Lung (tissue), 12 donors: Measurements from ENCODE around the gene GFOD2. TPM values are rescaled to one million over a fixed set of nuclear protein-coding genes. Genes with fewer than 3 reads are reported as not detected.

Experiments used
- ATAC-seq: fragments of 200-7000 bp; cut with Tn5 transposase; one replicate; pipeline ENCODE4 v1.9.1; 2020; ENCODE audit warnings: moderate number of reproducible peaks; ENCODE audit not compliant: insufficient read depth, low FRiP score
- DNase-seq, 3 donors: peaks; one replicate each; pipeline ENCODE4 v3.0.0-alpha.2; 2013 to 2017
- H3K27ac ChIP-seq, 2 donors: one replicate each; pipeline ENCODE4 v1.5.1; 2013; ENCODE audit warnings: mild to moderate bottlenecking in 2 of 2, moderate library complexity in 2 of 2, control low read depth in 1 of 2, inconsistent platforms in 1 of 2, low read depth in 1 of 2, low read length in 1 of 2
- H3K27me3 ChIP-seq, 3 donors: one replicate each; pipeline ENCODE4 v1.5.1; 2013; ENCODE audit warnings: low read length in 2 of 3; ENCODE audit not compliant: control insufficient read depth in 3 of 3, insufficient read depth in 3 of 3
- H3K36me3 ChIP-seq, 4 donors: one replicate each; pipeline ENCODE4 v1.5.1; 2013; ENCODE audit warnings: low read length in 4 of 4, mild to moderate bottlenecking in 1 of 4, moderate library complexity in 1 of 4; ENCODE audit not compliant: control insufficient read depth in 4 of 4, insufficient read depth in 4 of 4
- H3K4me1 ChIP-seq, 5 donors: one replicate each; pipeline ENCODE4 v1.5.1; 2013; ENCODE audit warnings: low read length in 5 of 5, mild to moderate bottlenecking in 2 of 5, moderate library complexity in 1 of 5; ENCODE audit not compliant: control insufficient read depth in 5 of 5, insufficient read depth in 5 of 5
- H3K4me3 ChIP-seq: one replicate; pipeline ENCODE4 v1.5.1; 2013; ENCODE audit warnings: mild to moderate bottlenecking, control low read depth, moderate library complexity
- H3K9ac ChIP-seq, 2 donors: one replicate each; pipeline ENCODE4 v1.5.1; 2013; ENCODE audit warnings: low read length in 2 of 2, control low read depth in 1 of 2; ENCODE audit not compliant: insufficient read depth in 1 of 2
- H3K9me3 ChIP-seq, 4 donors: one replicate each; pipeline ENCODE4 v1.5.1; 2013; ENCODE audit warnings: low read length in 3 of 4, mild to moderate bottlenecking in 1 of 4, moderate library complexity in 1 of 4; ENCODE audit not compliant: control insufficient read depth in 4 of 4, insufficient read depth in 3 of 4
- CTCF ChIP-seq: IDR thresholded peaks from 2 replicates; pipeline ENCODE4 v1.5.1; 2012; ENCODE audit warnings: mild to moderate bottlenecking; ENCODE audit errors: control extremely low read depth, extremely low read depth
- WGBS, 2 donors: extraction: QIAGEN DNeasy Blood & Tissue Kit; methylation state at CpG; one replicate each; pipeline ENCODE4 v1.1.7; 2013; 5-methylcytosine and 5-hydroxymethylcytosine counted together
- polyA plus RNA-seq, 2 donors: library from polyadenylated mRNA; stranded (reverse); fragments of 200-250 nt; gene quantifications; one replicate each; pipeline ENCODE4 v1.2.1, GENCODE V29; 2013
- total RNA-seq, 2 donors: library from RNA; depleted of rRNA in 1 of 2; stranded (reverse); fragments of >200 nt in 1 of 2; gene quantifications; one replicate each; pipeline ENCODE4 v1.2.1, GENCODE V29; 2014 to 2021
- donor health status: control.
- donor health status: control.
- donor health status: Bipolar disorder and iron deficiency.
- donor health status: healthy.
- donor health status: DM: yes; HTN: yes; CAD: no.

Gene GFOD2
- total and polyA plus RNA-seq, 4 donors: 10.1 to 26.3 (median 16.1) TPM

- ATAC-seq (no peak), DNase-seq (no peak)
- H3K4me3 ChIP-seq: no peak overlapping the region
- WGBS, 2 donors: 71 to 84% methylated on average over 8 of the region's 8 CpGs
- no peaks in the 10 kb centered on the region for H3K9me3 ChIP-seq
- H3K36me3 ChIP-seq: peaks cover 0 to 18% (median 1%) of the 10 kb centered on the region in 4 donors
- H3K9ac ChIP-seq: no peak overlapping the region
- no peak overlapping the region for H3K27ac ChIP-seq
- peaks cover 0 to 21% (median 17%) of the 10 kb centered on the region in 5 donors for H3K4me1 ChIP-seq
- no peaks in the 10 kb centered on the region for H3K27me3 ChIP-seq
- TF ChIP-seq CTCF: no peak
Observed at GRCh38 chr16:67676939-67677338, 42.2 kb downstream of the GFOD2 start.

GRCh38 chr16:67676516-67676915, 42.6 kb downstream of the GFOD2 start:
- H3K4me1 ChIP-seq: peaks cover 0 to 21% (median 17%) of the 10 kb centered on the region in 5 donors

GRCh38 chr16:67675999-67676398, 43.1 kb downstream of the GFOD2 start:
- 96 to 98% methylated on average over 7 of the region's 7 CpGs for whole genome bisulfite sequencing, 2 donors
- H3K4me3 ChIP-seq: no peak overlapping the region
- peaks cover 0 to 15% (median 1%) of the 10 kb centered on the region in 4 donors for H3K36me3 ChIP-seq
- DNase-seq: no peak
- H3K4me1 ChIP-seq: peaks cover 0 to 20% (median 17%) of the 10 kb centered on the region in 5 donors
- TF ChIP-seq CTCF: no peak
- H3K27ac ChIP-seq: peak overlapping the region in 1 of 2 donors; percentile 7
- H3K9ac ChIP-seq: no peak overlapping the region
- no peaks in the 10 kb centered on the region for H3K9me3 ChIP-seq
- H3K27me3 ChIP-seq: no peaks in the 10 kb centered on the region
- no peak for ATAC-seq

More at GRCh38 chr16:67676516-67676915, 42.6 kb downstream of the GFOD2 start:
- no peak overlapping the region for H3K9ac ChIP-seq
- 57 to 63% methylated on average over 4 of the region's 4 CpGs for WGBS, 2 donors
- H3K4me3 ChIP-seq: no peak overlapping the region
- no peak overlapping the region for H3K27ac ChIP-seq
- ATAC-seq: no peak
- no peaks in the 10 kb centered on the region for H3K27me3 ChIP-seq
- H3K36me3 ChIP-seq: peaks cover 0 to 16% (median 1%) of the 10 kb centered on the region in 4 donors
- no peaks in the 10 kb centered on the region for H3K9me3 ChIP-seq
- TF ChIP-seq CTCF: no peak
- no peak for DNase-seq

GRCh38 chr16:67675579-67675935, 43.6 kb downstream of the GFOD2 start:
- no peak for TF ChIP-seq CTCF
- 95 to 97% methylated on average over 17 of the region's 17 CpGs for WGBS, 2 donors
- no peaks in the 10 kb centered on the region for H3K27me3 ChIP-seq
- peaks cover 0 to 20% (median 17%) of the 10 kb centered on the region in 5 donors for H3K4me1 ChIP-seq
- H3K36me3 ChIP-seq: peaks cover 0 to 13% (median 1%) of the 10 kb centered on the region in 4 donors
- H3K9me3 ChIP-seq: no peaks in the 10 kb centered on the region
- ATAC-seq (no peak), DNase-seq (no peak)
- H3K4me3 ChIP-seq: no peak overlapping the region
- no peak overlapping the region for H3K9ac ChIP-seq
- H3K27ac ChIP-seq: peak overlapping the region in 1 of 2 donors; percentile 7
